NOMO-1 treated with DMSO at 0.1 percent for 48 hours (cell line): ENCODE results near the gene MRPS22.
A peak's percentile ranks its signal among the peaks of the same experiment; 100 is the strongest.
"Not testable (repeated sequence)": the region's sequence is repeated elsewhere in the genome, so short reads cannot be mapped to it uniquely, and the experiment has no call there.

Source experiments
- DNase-seq: peaks from one replicate; lab custom pipeline; 2025; ENCODE audit not compliant: unreplicated experiment; lab: John Stamatoyannopoulos, UW

Gene MRPS22

DNA sequence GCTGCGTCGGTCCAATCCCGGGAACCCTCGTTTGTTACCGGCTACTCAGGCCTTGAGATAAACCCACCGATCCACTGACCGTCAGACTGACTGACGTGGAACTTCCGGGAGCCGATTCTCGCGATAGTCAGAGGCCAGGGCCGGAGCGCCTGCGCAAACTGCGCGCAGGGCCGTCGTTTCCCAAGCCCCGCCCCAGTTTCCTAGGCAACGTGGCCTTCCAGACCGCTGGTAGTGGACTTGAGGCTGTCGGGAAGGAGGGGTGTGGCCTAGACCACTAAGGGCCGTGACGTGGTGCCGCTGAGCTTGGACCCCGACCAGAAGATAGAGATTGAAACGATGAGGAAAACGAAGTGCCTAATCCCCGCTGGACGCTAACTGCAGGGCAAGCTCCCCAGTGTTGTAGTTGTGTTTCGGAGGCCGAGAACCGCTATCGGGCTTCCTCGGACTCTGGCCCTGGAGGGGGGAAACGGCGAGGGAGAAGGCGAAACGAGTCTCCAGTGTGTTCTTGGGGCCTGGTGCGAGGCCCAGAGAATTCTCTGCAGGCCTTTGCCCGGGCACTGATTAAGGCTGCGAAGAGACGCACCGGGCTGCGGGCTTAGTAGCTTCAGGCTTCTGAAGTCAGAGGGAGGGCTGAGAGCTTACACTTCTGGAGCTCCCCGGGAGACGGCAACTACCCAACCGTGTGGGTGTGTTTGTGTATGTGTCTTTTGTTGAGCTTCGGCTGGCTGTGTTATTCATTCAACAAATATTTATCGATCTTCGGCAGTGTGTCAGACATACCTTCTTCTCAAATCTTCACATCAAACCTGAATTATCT lies 45.9 kb downstream of the MRPS22 start, which contains the start of gene COPB2:
TSS of gene COPB2 (minus strand) at position 96 of the 817 bp plus-strand sequence. CDS start 97 bp downstream, outside the sequence.
- peak; percentile 100 for DNase-seq

- no peak for DNase-seq
Measured at GRCh38 chr3:139394116-139394515, 50.3 kb downstream of the MRPS22 start.

GRCh38 chr3:139396707-139397106 lies 52.9 kb downstream of the MRPS22 start:
- no peak for DNase-seq

DNA sequence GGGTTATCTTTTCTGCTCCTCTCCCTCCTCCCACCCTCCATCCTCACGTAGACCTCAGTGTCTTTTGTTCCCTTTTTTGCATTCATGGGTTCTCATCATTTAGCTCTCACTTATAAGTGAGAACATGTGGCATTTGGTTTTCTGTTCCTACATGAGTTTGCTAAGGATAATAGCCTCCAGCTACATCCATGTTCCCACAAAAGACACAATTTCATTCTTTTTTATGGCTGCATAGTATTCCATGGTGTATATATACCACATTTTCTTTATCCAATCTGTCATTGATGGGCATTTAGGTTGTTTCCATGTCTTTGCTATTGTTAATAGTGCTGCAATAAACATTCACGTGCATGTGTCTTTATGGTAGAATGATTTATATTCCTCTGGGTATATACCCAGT lies 57.3 kb downstream of the MRPS22 start:
- not testable (repeated sequence) for DNase-seq
